Stomach (tissue), 4 donors: ENCODE measurements around the gene ERFL.

ENCODE experiments used
- CTCF ChIP-seq, 7 experiments: fragments of 450-650 bp in 4 of 7; fragments of 200-600 bp in 3 of 7; sonication (generic) in 3 of 7; IDR thresholded peaks; one replicate each; pipeline ENCODE4 v1.5.1; 2016 to 2019; ENCODE audit warnings: antibody characterized with exemption in 7 of 7, control low read depth in 2 of 7, mild to moderate bottlenecking in 1 of 7
- EP300 ChIP-seq: sonication (generic); formaldehyde crosslinking; IDR thresholded peaks from one replicate; pipeline ENCODE4 v1.6.1; 2017; ENCODE audit warnings: antibody characterized with exemption
- POLR2A ChIP-seq, 4 donors: fragments of 450-650 bp; IDR thresholded peaks; one replicate each; pipeline ENCODE4 v1.6.1; 2016; ENCODE audit warnings: antibody characterized with exemption in 4 of 4, control low read depth in 2 of 4, mild to moderate bottlenecking in 1 of 4, moderate library complexity in 1 of 4
- POLR2AphosphoS5 ChIP-seq, 3 donors: sonication (generic); formaldehyde crosslinking; IDR thresholded peaks; one replicate each; pipeline ENCODE4 v1.6.1; 2016; ENCODE audit warnings: antibody characterized with exemption in 3 of 3

DNA sequence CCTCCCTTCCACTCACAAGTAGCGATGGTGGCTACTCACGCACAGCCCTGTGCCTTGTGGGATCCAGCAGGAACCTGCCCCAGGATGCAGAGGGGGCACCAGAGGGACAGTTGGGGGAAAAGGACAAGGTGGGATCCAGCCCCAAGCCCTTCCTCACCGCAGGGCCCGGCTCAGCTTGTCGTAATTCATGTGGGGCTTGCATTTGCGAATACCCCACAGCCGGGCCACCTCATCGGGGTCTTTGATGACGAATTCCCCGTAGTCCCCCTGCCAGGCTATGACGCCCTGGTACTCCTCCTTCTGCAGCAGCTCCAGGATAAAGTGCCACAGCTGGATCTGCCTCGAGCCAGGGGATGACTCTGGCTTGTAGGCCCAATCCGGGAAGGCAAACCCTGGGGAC, 18.5 kb downstream of the ERFL start:
- no peak for TF ChIP-seq POLR2A (IDR thresholded peaks at IDR 0.05)
- TF ChIP-seq POLR2AphosphoS5 (IDR thresholded peaks at IDR 0.05) = no peak
- no peak for TF ChIP-seq CTCF (IDR thresholded peaks at IDR 0.05)
- TF ChIP-seq EP300 = no peak
